Type B pancreatic cell (in vitro differentiated cells): ENCODE results near the gene ZNF526. TPM values are rescaled to one million over a fixed set of nuclear protein-coding genes. Genes with fewer than 3 reads are reported as not detected.

Source experiments
- DNase-seq: peaks from one replicate; pipeline ENCODE4 v3.0.0; 2021; ENCODE audit warnings: mixed read lengths; ENCODE audit not compliant: unreplicated experiment; ENCODE audit errors: extremely low spot score
- H3K27ac Mint-ChIP-seq: 2 replicates; pipeline ENCODE4 v1.8.0; 2021; ENCODE audit warnings: mild to moderate bottlenecking, mixed read lengths
- H3K27me3 Mint-ChIP-seq: 2 replicates; pipeline ENCODE4 v1.8.0; 2021; ENCODE audit warnings: mixed read lengths
- H3K36me3 Mint-ChIP-seq: 2 replicates; pipeline ENCODE4 v1.8.0; 2021; ENCODE audit warnings: mixed read lengths
- H3K4me1 Mint-ChIP-seq: one replicate; pipeline ENCODE4 v1.8.0; 2021; ENCODE audit warnings: mixed read lengths; ENCODE audit not compliant: unreplicated experiment
- H3K4me3 Mint-ChIP-seq: 2 replicates; pipeline ENCODE4 v1.8.0; 2021; ENCODE audit warnings: mild to moderate bottlenecking, mixed read lengths
- H3K9me3 Mint-ChIP-seq: 2 replicates; pipeline ENCODE4 v1.8.0; 2021; ENCODE audit warnings: mixed read lengths
- total RNA-seq: library from RNA; stranded (reverse); gene quantifications from 2 replicates; pipeline ENCODE4 v1.2.1, GENCODE V29; 2021; ENCODE audit warnings: low replicate concordance
- TF ChIP-seq, protein P1 (sequence below): fragments of 200-600 bp; sonication (generic); conservative IDR thresholded peaks from 2 replicates; pipeline ENCODE4 v1.5.0; 2021; ENCODE audit warnings: antibody characterized with exemption, mild to moderate bottlenecking

Gene ZNF526
- total RNA-seq, 1 donor from 2014 or later = 18.2 TPM

DNA sequence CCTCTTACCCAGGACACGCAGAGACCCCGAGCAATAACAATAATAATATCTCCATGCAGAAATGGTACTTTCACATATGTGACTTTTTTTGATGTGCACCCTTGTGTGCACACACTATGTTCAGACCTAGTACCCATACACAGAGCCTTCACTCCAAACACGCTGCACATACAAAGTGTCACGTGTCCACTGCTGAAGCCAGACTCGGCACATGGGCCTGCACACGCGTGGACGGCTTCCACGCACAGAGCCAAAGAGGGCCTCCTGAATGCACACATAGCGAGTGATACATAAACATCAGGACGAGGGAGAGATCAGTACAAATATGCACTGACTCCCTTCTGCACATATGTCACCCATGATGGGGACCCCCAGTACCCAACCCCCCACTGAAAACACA, 45.9 kb upstream of the ZNF526 start:
- no peak overlapping the region for H3K4me3 Mint-ChIP-seq
- peaks cover 22% of the 10 kb centered on the region for H3K4me1 Mint-ChIP-seq
- peaks cover 64% of the 10 kb centered on the region for H3K27me3 Mint-ChIP-seq
- H3K36me3 Mint-ChIP-seq = no peaks in the 10 kb centered on the region
- no peaks in the 10 kb centered on the region for H3K9me3 Mint-ChIP-seq
- no peak overlapping the region for H3K27ac Mint-ChIP-seq
- no peak for DNase-seq
- TF ChIP-seq, protein P1, sequence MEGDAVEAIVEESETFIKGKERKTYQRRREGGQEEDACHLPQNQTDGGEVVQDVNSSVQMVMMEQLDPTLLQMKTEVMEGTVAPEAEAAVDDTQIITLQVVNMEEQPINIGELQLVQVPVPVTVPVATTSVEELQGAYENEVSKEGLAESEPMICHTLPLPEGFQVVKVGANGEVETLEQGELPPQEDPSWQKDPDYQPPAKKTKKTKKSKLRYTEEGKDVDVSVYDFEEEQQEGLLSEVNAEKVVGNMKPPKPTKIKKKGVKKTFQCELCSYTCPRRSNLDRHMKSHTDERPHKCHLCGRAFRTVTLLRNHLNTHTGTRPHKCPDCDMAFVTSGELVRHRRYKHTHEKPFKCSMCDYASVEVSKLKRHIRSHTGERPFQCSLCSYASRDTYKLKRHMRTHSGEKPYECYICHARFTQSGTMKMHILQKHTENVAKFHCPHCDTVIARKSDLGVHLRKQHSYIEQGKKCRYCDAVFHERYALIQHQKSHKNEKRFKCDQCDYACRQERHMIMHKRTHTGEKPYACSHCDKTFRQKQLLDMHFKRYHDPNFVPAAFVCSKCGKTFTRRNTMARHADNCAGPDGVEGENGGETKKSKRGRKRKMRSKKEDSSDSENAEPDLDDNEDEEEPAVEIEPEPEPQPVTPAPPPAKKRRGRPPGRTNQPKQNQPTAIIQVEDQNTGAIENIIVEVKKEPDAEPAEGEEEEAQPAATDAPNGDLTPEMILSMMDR = no peak

DNA sequence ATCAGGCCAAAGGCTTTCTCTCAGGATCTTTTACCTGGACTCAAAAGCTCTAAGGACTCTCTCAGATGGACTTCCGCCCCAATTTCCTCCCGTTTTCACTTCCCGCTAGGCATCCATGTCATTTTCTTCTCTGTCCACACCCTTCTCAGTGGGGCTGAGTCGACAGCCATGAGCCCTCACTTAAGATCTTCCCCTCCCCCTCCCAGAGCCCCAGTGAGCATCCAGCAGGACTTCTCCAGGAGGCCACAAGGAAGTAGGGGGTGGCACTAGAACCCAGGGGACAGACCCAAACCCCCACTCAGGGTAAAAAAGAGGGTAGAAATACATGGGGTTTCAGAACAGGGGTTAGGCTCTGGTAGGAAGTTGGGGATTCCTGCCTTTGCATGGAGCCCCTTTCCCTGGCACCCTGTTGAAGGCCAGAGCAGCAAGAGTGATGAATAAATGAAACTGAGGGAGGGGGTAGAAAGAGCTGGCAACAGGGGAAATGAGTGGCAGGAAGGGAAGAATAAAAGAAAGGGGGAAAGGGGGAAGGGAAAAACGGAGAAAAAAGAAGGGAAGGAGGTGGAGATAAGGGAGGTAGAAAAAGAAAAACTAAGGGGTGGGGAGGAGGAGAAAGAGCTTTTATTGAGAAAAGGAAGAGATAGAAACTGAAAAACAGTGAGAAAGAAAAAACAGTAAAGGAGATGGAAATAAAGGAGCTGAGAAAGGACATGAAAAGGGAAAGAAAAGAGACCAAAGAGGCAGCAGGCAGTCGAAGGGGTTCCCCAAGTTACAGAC, 45.0 kb upstream of the ZNF526 start:
- Mint-ChIP-seq H3K27ac (no peak overlapping the region), H3K9me3 (no peaks in the 10 kb centered on the region), H3K27me3 (peaks cover 58% of the 10 kb centered on the region), H3K4me3 (peak overlapping the region; percentile 84), H3K36me3 (no peaks in the 10 kb centered on the region), H3K4me1 (peaks cover 14% of the 10 kb centered on the region)
- TF ChIP-seq, protein P1 = no peak
- no peak for DNase-seq

DNA sequence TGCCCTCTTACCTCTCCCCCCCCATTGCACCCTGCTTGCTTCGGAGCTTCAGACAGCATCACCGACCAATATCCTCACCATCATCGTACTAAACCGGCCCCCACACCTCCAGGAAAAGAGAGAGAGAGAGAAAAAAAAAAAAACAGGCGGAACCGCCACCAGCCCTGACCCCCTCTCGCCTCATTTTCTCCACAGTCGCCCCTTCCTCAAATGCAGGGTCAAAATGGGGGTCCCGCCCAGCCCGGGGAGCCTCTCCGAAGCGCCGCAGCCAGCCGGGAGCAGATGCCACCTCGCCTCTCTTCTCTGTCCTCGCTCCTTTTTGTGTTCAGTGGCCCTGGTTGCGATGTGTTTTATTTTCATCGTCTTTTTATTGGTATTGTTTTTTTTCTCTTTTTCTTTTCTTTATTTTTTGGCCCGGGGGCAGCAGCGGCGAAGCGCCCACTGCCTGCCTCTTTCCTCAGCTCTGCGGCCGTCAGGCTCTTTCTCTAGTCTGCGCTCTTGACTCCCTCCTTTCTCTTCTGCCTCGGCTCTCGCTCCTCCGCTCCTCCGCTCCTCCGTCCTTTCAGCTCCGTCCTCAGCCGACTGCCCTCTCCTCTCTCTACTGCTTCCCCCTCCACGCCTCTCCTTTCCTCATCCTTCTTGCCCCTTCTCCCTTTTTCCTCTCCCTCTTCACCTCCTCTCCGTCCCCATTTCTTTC, 44.0 kb upstream of the ZNF526 start:
- DNase-seq = no peak
- Mint-ChIP-seq H3K36me3 (no peaks in the 10 kb centered on the region), H3K4me1 (peaks cover 8% of the 10 kb centered on the region), H3K27me3 (peaks cover 51% of the 10 kb centered on the region), H3K4me3 (peak overlapping the region; percentile 84), H3K9me3 (no peaks in the 10 kb centered on the region), H3K27ac (no peak overlapping the region)
- TF ChIP-seq, protein P1 = no peak

DNA sequence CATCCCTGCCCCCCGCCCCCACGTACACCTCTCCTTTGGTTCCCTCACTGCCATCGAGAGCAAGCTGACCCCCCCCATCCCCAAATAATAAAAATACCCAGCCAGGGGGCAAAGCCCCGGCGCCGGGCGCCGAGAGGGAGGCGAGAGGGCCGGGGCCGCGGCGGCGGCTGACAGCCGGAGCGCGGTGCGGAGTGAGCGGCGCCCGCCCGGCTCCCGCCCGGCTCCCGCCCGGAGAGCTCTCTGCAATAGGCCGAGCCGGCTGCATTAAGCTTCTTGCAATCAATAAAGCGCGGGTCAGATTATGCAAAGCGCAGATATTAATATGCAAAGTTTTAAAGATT, 43.5 kb upstream of the ZNF526 start:
- Mint-ChIP-seq H3K27me3 (peaks cover 50% of the 10 kb centered on the region), H3K27ac (no peak overlapping the region), H3K4me3 (peak overlapping the region; percentile 84), H3K9me3 (no peaks in the 10 kb centered on the region), H3K36me3 (no peaks in the 10 kb centered on the region), H3K4me1 (peaks cover 6% of the 10 kb centered on the region)
- no peak for DNase-seq
- TF ChIP-seq, protein P1 = no peak

DNA sequence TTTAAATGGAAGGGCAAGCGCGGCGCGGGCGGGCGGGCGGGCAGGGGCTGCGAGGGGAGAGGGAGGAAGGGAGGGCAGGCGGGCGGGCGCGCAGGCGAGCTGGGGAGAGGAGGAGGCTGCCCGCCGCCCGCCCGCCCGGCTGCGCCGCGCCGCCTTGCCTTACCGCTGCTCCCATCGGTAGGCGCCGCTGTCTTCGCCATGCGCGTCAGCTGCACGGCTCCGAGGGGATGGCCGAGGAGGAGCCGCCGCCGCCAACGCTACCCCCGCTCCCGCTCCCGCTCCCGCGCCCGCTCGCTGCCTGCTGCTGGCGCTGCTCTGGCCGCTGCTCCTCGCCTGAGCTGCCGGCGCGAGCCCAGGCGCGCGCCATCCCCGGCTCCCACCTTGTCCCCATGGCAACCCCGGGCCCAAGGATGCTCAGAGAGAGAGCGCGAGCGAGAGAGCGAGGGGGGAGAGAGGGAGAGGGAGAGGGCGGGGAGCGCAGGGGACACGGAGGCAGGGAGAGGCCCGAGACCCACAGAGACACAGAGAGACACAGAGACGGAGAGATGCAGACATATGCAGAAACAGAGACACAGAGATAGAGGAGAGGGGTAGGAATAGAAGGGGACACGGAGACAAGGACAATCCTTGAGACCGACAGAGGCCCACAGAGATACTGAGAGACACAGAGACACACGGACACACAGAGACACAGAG, 43.0 kb upstream of the ZNF526 start:
- DNase-seq = peak; percentile 89
- H3K36me3 Mint-ChIP-seq = no peaks in the 10 kb centered on the region

More for the DNA sequence above, 43.0 kb upstream of the ZNF526 start:
- H3K9me3 Mint-ChIP-seq = no peaks in the 10 kb centered on the region
- no peak overlapping the region for H3K4me3 Mint-ChIP-seq
- H3K4me1 Mint-ChIP-seq = peaks cover 6% of the 10 kb centered on the region
- peaks cover 50% of the 10 kb centered on the region for H3K27me3 Mint-ChIP-seq
- H3K27ac Mint-ChIP-seq = no peak overlapping the region
- TF ChIP-seq, protein P1 = peak; percentile 64
